ENCODE results near the gene HCRT. TPM values are rescaled to one million over a fixed set of nuclear protein-coding genes. Genes with fewer than 3 reads are reported as not detected.

HCRT gene
- total RNA-seq, 1 experiment from 2014 or later: not detected

- intact Hi-C loops (cut with micrococcal nuclease): no loop called here
- H3K27me3 ChIP-seq (ENCODE audit: low read length): no peaks in the 10 kb centered on the region
- no TSS peak for BruUV-seq (replicated peaks)
- no peak for ATAC-seq
- H3K27ac ChIP-seq (ENCODE audit: low read length): no peak overlapping the region
- H3K9ac ChIP-seq (ENCODE audit: low read length): no peak overlapping the region
- DNase-seq: no peak
- CTCF ChIA-PET: no interaction called here
- no peaks in the 10 kb centered on the region for H3K36me3 ChIP-seq (ENCODE audit: low read depth, low read length)
- H2AFZ ChIP-seq (ENCODE audit: low read length): no peak overlapping the region
- no peaks in the 10 kb centered on the region for H3K79me2 ChIP-seq (ENCODE audit: low read length)
- no peaks in the 10 kb centered on the region for H3K9me3 ChIP-seq (ENCODE audit: low read length)
- H4K20me1 ChIP-seq (ENCODE audit: low read length): no peaks in the 10 kb centered on the region
- H3K9me2 ChIP-seq (replicated peaks; ENCODE audit: low read length): no peaks in the 10 kb centered on the region
- TF ChIP-seq EZH2 (IDR thresholded peaks at IDR 0.05; ENCODE audit: low read length, unreplicated experiment) (no peak), CTCF (conservative IDR thresholded peaks at IDR 0.05; ENCODE audit: low read depth, low read length) (no peak), EZH2phosphoT487 (IDR thresholded peaks at IDR 0.05; ENCODE audit: borderline replicate concordance, low read length) (no peak)
- POLR2A ChIA-PET (ENCODE audit: unreplicated experiment): no interaction called here
- H3K4me2 ChIP-seq (ENCODE audit: low read length): no peak overlapping the region
- H3K4me3 ChIP-seq (ENCODE audit: low read length): no peak overlapping the region
- no peaks in the 10 kb centered on the region for H3F3A ChIP-seq (ENCODE audit: low read length, unreplicated experiment)
- no peaks in the 10 kb centered on the region for H3K4me1 ChIP-seq (ENCODE audit: insufficient read depth, low read length)
Measured at GRCh38 chr17:42183741-42184711, 1.2 kb downstream of the HCRT start.

GRCh38 chr17:42182927-42183734, 2.1 kb downstream of the HCRT start:
- DNase-seq (no peak), ATAC-seq (no peak)
- no peak overlapping the region for H3K27ac ChIP-seq (ENCODE audit: low read length)
- H3K79me2 ChIP-seq (ENCODE audit: low read length): no peaks in the 10 kb centered on the region
- no peaks in the 10 kb centered on the region for H3K9me3 ChIP-seq (ENCODE audit: low read length)
- intact Hi-C loops (cut with micrococcal nuclease): no loop called here
- no peaks in the 10 kb centered on the region for H3K9me2 ChIP-seq (replicated peaks; ENCODE audit: low read length)
- TF ChIP-seq EZH2phosphoT487 (IDR thresholded peaks at IDR 0.05; ENCODE audit: borderline replicate concordance, low read length) (no peak), CTCF (conservative IDR thresholded peaks at IDR 0.05; ENCODE audit: low read depth, low read length) (no peak), EZH2 (IDR thresholded peaks at IDR 0.05; ENCODE audit: low read length, unreplicated experiment) (no peak)
- H3K27me3 ChIP-seq (ENCODE audit: low read length): no peaks in the 10 kb centered on the region
- POLR2A ChIA-PET (ENCODE audit: unreplicated experiment): no interaction called here
- no peak overlapping the region for H3K4me3 ChIP-seq (ENCODE audit: low read length)
- H3K4me2 ChIP-seq (ENCODE audit: low read length): no peak overlapping the region
- H3K36me3 ChIP-seq (ENCODE audit: low read depth, low read length): no peaks in the 10 kb centered on the region
- no peak overlapping the region for H2AFZ ChIP-seq (ENCODE audit: low read length)
- H3F3A ChIP-seq (ENCODE audit: low read length, unreplicated experiment): no peaks in the 10 kb centered on the region
- BruUV-seq (replicated peaks): no TSS peak
- H4K20me1 ChIP-seq (ENCODE audit: low read length): no peaks in the 10 kb centered on the region
- no peak overlapping the region for H3K9ac ChIP-seq (ENCODE audit: low read length)
- no peaks in the 10 kb centered on the region for H3K4me1 ChIP-seq (ENCODE audit: insufficient read depth, low read length)
- CTCF ChIA-PET: no interaction called here
